HG03521 (cell line): Measurements from ENCODE around the gene NUMB.
"Not testable (repeated sequence)": the region's sequence is repeated elsewhere in the genome, so short reads cannot be mapped to it uniquely, and the experiment has no call there.

Source experiments
- ATAC-seq: cut with Tn5 transposase; IDR thresholded peaks from one replicate; pipeline ENCODE4 v1.9.1; 2021; ENCODE audit warnings: mild to moderate bottlenecking, moderate library complexity; ENCODE audit not compliant: unreplicated experiment

NUMB gene

GRCh38 chr14:73368616-73369015, 89.7 kb downstream of the NUMB start:
- no peak for ATAC-seq

- ATAC-seq = no peak
Observed at GRCh38 chr14:73365727-73366126, 92.6 kb downstream of the NUMB start.

DNA sequence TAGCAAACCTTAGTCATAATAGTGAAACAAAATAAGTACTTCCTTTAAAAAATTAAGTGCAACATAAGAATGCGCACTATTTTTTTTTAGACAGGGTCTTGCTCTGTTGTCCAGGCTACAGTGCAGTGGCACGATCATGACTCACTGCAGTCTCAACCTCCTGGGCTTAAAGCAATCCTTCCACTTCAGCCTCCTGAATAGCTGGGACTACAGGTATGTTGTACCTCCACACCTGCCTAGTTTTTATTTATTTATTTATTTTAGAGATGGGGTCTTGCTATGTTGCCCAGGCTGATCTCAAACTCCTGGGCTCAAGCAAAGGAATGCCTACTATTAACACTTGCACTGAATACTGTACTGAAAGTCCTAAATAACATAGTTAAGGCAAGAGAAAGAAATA, 93.8 kb downstream of the NUMB start:
- ATAC-seq = no peak

DNA sequence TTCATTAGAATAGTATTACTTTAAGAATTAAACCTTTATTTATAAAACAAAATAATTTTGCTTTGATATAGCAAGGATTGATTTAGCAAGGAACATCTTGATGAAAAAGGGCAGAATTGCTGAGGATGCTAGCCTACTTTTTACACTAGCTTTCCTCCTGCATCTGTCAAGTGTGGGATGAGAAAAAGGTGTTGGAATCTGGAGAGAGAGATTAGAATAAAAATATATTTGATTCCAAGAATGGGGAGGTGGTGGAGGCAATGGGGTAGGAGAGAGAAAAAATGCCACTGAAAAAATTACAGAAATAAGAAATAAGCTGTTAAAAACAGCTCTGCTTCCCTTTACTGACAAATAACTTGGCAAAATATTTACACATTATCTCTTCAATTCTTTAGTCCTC, 98.9 kb downstream of the NUMB start:
- no peak for ATAC-seq

- no peak for ATAC-seq
Observed at GRCh38 chr14:73358187-73358586, 100.2 kb downstream of the NUMB start.

DNA sequence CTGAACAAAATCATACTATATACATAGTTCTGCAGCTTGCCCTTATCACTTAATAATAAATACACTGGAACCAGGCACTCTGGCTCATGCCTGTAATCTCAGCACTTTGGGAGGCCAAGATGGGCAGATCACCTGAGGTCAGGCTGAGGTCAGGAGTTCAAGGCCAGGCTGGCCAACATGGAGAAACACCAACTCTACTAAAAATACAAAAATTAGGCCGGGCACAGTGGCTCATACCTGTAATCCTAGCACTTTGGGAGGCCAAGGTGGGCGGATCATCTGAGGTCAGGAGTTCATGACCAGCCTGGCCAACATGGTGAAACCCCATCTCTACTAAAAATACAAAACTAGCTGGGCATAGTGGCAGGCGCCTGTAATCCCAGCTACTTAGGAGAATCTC, 109.3 kb downstream of the NUMB start:
- ATAC-seq = not testable (repeated sequence)

DNA sequence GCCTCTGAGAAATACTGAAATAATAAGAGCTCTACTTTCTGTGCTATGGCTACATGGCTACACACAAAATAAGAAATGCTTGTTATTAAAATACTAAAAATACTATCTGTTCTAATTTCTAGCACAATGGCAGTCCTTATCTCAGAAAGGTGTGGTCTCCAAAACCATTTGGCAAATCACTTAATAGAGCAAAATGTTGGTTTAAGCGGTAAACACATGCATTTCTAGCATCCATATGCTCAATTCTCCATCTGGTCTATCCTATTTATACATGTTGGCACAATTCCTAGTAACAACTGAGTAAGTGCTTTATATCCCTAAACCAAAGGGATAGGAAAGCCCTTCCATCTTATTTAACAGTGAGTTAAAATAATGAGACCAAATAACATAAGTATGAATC, 114.0 kb downstream of the NUMB start:
- ATAC-seq = no peak

- no peak for ATAC-seq
Observed at GRCh38 chr14:73342670-73343069, 115.7 kb downstream of the NUMB start.

- no peak for ATAC-seq
Observed at GRCh38 chr14:73339846-73340595, 118.3 kb downstream of the NUMB start.

DNA sequence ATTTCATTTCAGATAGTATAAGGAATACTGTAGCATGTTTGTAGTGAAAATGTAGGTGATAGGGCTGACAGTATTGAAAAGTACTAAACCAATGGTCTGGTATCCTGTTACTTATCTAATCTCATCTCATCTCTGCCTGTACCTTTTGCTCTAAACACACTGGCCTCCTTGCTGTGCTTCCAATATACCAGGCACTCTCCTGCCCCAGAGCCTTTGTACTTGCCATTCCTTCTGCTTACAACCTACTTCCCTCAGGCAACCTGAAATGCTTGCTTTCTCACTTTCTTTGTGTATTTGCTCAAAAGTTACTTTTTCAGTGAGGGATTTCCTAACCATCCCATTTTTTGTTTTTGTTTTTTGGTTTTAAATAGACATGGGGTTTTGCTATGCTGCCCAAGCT, 119.1 kb downstream of the NUMB start:
- ATAC-seq = no peak

GRCh38 chr14:73338551-73338950, 119.8 kb downstream of the NUMB start:
- no peak for ATAC-seq

DNA sequence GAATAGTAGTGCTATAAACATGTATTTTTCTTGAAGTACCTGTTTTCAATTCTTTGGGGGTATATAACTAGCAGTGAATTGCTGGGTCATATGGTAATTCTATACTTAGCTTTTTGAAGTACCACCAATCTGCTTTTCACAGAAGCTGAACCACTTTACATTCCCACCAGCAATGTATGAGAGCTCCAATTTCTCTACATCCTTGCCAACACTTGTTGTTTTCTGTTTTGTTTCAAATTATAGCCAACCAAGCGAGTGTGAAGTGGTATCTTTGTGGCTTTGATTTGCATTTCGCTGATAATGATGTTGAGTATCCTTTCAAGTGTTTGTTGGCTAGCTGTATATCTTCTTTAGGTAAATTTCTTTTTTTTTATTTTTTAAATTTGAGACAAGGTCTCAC, 125.3 kb downstream of the NUMB start:
- ATAC-seq = no peak

GRCh38 chr14:73325630-73326299, 132.6 kb downstream of the NUMB start:
- ATAC-seq = no peak

DNA sequence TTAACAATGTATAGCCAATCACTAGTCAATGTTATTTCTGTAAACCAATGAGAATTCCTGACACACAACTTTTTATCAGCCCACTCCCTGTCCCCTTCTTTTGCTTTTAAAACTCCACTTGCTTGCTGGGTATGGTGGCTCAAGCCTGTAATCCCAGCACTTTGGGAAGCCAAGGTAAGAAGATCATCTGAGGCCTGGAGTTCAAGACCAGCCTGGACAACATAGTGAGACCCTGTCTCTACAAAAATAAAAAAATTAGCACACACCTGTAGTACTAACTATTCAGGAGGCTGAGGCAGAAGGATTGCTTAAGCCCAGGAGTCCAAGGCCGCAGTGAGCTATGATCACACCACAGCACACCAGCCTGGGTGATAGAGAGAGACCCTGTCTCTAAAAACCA, 133.3 kb downstream of the NUMB start:
- no peak for ATAC-seq

DNA sequence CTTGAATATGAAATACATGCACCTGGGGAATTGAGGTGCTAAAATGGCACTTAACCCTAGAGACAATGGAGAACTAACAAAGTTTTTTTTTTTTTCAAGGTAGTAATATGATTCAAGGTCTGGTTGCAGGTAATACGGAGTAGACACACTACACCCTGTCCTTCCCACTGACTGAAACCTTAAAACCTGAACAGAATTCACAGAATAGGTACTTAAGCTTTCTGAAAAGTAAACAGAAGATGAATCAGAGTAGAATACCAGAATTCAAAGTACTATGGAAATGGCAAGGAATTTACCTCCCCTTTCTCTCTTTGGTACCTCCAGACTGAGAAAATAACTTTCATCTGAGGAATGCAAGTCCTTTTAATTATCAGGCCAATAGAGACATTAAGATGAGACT, 133.8 kb downstream of the NUMB start:
- ATAC-seq = no peak

GRCh38 chr14:73323896-73324399, 134.4 kb downstream of the NUMB start:
- no peak for ATAC-seq

DNA sequence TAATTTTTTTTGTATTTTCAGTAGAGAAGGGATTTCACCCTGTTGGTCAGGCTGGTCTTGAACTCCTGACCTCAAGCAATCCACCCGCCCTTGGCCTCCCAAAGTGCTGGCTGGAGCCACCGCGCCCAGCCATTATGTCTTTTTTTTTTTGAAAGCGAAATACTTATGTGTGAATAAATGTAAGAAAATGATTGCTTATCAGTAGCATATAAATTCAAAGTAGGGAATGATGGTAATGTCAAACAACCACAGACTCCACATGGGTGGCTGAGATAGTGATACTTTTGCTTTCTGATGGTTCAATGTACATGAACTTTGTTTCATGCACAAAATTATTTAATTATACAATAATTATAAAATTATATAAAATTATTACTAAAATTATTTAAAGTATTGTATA, 145.2 kb downstream of the NUMB start:
- no peak for ATAC-seq

- ATAC-seq = no peak
Observed at GRCh38 chr14:73312687-73313086, 145.7 kb downstream of the NUMB start.

DNA sequence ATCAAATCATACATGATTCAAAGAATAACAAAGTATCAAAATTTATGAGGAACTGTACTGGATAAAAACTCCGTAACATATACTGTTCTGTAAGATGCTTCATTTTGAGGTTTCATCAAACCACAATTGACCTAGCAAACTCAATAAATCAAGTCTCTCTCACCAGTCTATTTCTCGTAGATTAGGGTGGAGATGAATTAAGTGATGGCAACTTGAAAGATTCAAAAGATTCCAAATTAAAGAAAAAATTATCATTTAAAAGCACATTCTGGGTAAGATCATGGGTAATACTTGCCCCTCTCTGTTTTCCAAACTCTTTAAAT, 146.7 kb downstream of the NUMB start:
- no peak for ATAC-seq

DNA sequence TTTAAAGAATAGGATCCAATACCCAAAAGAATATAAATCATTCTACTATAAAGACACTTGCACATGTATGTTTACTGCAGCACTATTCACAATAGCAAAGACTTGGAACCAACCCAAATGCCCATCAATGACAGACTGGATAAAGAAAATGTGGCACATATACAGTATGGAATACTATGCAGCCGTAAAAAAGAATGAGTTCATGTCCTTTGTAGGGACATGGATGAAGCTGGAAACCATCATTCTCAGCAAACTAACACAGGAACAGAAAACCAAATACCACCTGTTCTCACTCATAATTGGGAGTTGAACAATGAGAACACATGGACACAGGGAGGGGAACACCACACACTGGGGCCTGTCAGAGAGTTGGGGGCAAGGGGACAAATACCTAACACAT, 149.1 kb downstream of the NUMB start:
- ATAC-seq = not testable (repeated sequence)

- ATAC-seq = no peak
Observed at GRCh38 chr14:73307261-73307660, 151.1 kb downstream of the NUMB start.

- ATAC-seq = no peak
Observed at GRCh38 chr14:73305499-73305898, 152.8 kb downstream of the NUMB start.
